ENCODE results near the gene CSF2RB.

DNA sequence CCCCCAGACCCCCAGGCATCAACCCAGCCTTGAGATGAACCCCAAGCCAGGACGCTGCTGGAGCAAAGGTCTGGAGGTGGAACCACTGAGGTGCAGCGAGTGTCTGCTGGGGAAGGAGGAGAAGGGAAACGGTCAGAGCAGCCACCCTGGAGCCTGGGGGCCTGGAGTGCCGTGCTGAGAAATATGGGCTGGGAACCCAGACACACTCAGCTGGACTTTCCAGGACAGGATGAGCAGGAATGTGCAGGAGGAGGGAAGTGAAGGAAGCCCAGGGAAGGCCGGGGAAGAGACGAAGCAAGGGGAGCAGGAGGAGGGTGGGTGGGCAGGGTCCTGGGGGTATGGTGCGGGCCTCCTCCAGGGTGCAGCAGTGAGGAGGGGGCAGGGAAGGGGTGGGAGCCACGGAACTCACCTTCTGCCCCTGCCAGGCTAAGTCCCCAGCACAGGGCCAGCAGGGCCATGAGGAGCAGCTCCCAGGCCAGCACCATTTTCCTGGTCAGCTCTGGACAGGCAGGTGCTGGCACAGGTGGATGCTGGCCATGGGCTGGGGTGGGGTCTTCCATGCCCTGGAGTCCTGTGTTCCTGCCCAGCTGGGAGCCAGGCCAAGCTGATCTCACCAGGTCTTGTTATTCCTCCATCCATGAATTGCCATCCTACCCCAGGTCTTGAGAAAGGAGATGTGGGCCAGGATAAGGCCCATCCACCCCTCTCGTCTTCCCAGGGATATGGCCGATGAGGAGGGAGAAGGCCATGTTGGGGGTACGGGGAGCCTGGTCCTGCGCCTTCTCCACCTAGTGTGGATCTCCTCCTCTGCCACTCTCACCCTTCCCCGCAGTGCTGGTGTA, 40.0 kb downstream of the CSF2RB start:
- TF ChIP-seq CTCF (IDR thresholded peaks at IDR 0.05) (no peak), POLR2A (IDR thresholded peaks at IDR 0.05; ENCODE audit: low read length) (no peak), CEBPB (IDR thresholded peaks at IDR 0.05) (no peak), SMC3 (IDR thresholded peaks at IDR 0.05) (no peak), NFE2L2 (conservative IDR thresholded peaks at IDR 0.05; ENCODE audit: low read length) (no peak), HOXA7 (CRISPR knock-in tag; IDR thresholded peaks at IDR 0.05) (no peak)
- TF ChIP-seq, protein P1, sequence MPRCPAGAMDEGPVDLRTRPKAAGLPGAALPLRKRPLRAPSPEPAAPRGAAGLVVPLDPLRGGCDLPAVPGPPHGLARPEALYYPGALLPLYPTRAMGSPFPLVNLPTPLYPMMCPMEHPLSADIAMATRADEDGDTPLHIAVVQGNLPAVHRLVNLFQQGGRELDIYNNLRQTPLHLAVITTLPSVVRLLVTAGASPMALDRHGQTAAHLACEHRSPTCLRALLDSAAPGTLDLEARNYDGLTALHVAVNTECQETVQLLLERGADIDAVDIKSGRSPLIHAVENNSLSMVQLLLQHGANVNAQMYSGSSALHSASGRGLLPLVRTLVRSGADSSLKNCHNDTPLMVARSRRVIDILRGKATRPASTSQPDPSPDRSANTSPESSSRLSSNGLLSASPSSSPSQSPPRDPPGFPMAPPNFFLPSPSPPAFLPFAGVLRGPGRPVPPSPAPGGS (IDR thresholded peaks at IDR 0.05) = no peak
